ENCODE results near the gene VAC14.

The VAC14 gene

GRCh38 chr16:70644763-70645597 lies 156.0 kb downstream of the VAC14 start (continued):
- TF ChIP-seq KLF1 (tag by site-specific recombination; IDR thresholded peaks at IDR 0.05) (no peak), KLF17 (tag by site-specific recombination; IDR thresholded peaks at IDR 0.05) (no peak), ZNF416 (tag by site-specific recombination; IDR thresholded peaks at IDR 0.05) (no peak), HOXA7 (CRISPR knock-in tag; IDR thresholded peaks at IDR 0.05; ENCODE audit: borderline replicate concordance) (no peak), ZNF660 (tag by site-specific recombination; IDR thresholded peaks at IDR 0.05) (no peak), ZFP69B (tag by site-specific recombination; IDR thresholded peaks at IDR 0.05) (no peak), ZNF350 (tag by site-specific recombination; IDR thresholded peaks at IDR 0.05) (no peak), ZNF488 (tag by site-specific recombination; IDR thresholded peaks at IDR 0.05) (no peak), ZNF610 (tag by site-specific recombination; IDR thresholded peaks at IDR 0.05; ENCODE audit: borderline replicate concordance) (no peak), ZFHX2 (tag by site-specific recombination; conservative IDR thresholded peaks at IDR 0.05) (peak; percentile 53), ZNF654 (tag by site-specific recombination; IDR thresholded peaks at IDR 0.05; ENCODE audit: low read depth) (no peak), ZNF146 (tag by site-specific recombination; IDR thresholded peaks at IDR 0.05) (no peak), ZNF133 (tag by site-specific recombination; IDR thresholded peaks at IDR 0.05) (no peak), ZNF311 (tag by site-specific recombination; IDR thresholded peaks at IDR 0.05; ENCODE audit: borderline replicate concordance) (peak; percentile 75; the same call in 1 of the 2 replicates), PRDM10 (tag by site-specific recombination; IDR thresholded peaks at IDR 0.05) (no peak), ZNF518A (tag by site-specific recombination; conservative IDR thresholded peaks at IDR 0.05; ENCODE audit: low read depth) (no peak), ZNF600 (tag by site-specific recombination; IDR thresholded peaks at IDR 0.05) (no peak), ZNF776 (tag by site-specific recombination; IDR thresholded peaks at IDR 0.05; ENCODE audit: borderline replicate concordance) (no peak), ZSCAN16 (tag by site-specific recombination; IDR thresholded peaks at IDR 0.05) (no peak), ZNF670 (tag by site-specific recombination; IDR thresholded peaks at IDR 0.05; ENCODE audit: low read depth) (no peak), SP2 (tag by site-specific recombination; IDR thresholded peaks at IDR 0.05) (no peak), ZNF174 (tag by site-specific recombination; IDR thresholded peaks at IDR 0.05) (no peak), ZNF621 (tag by site-specific recombination; IDR thresholded peaks at IDR 0.05) (no peak), SALL2 (tag by site-specific recombination; IDR thresholded peaks at IDR 0.05; ENCODE audit: borderline replicate concordance) (peak; percentile 69; the same call in 1 of the 2 replicates), ZNF777 (tag by site-specific recombination; IDR thresholded peaks at IDR 0.05; ENCODE audit: borderline replicate concordance) (no peak)
- TF ChIP-seq, protein P1, sequence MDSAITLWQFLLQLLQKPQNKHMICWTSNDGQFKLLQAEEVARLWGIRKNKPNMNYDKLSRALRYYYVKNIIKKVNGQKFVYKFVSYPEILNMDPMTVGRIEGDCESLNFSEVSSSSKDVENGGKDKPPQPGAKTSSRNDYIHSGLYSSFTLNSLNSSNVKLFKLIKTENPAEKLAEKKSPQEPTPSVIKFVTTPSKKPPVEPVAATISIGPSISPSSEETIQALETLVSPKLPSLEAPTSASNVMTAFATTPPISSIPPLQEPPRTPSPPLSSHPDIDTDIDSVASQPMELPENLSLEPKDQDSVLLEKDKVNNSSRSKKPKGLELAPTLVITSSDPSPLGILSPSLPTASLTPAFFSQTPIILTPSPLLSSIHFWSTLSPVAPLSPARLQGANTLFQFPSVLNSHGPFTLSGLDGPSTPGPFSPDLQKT (IDR thresholded peaks at IDR 0.05; ENCODE audit: borderline replicate concordance, low read depth, low read length) = no peak
- TF ChIP-seq, protein P2, sequence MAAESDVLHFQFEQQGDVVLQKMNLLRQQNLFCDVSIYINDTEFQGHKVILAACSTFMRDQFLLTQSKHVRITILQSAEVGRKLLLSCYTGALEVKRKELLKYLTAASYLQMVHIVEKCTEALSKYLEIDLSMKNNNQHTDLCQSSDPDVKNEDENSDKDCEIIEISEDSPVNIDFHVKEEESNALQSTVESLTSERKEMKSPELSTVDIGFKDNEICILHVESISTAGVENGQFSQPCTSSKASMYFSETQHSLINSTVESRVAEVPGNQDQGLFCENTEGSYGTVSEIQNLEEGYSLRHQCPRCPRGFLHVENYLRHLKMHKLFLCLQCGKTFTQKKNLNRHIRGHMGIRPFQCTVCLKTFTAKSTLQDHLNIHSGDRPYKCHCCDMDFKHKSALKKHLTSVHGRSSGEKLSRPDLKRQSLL (tag by site-specific recombination; IDR thresholded peaks at IDR 0.05) = no peak

Data from HEK293 (cell line).